ENCODE results near the gene PHYH. TPM values are rescaled to one million over a fixed set of nuclear protein-coding genes. Genes with fewer than 3 reads are reported as not detected.

The PHYH gene
- total and polyA plus RNA-seq, 2 experiments from 2014 or later, result 50.1 to 83.7 TPM

GRCh38 chr10:13272164-13272571 lies 27.7 kb downstream of the PHYH start:
- 54% methylated on average over 12 of the region's 12 CpGs for WGBS (ENCODE audit: low lambda C conversion rate, missing lambda C conversion rate)
- no peak overlapping the region for H2AFZ ChIP-seq
- DNase-seq (ENCODE audit: low spot score), result peak; percentile 76

GRCh38 chr10:13271552-13272163 lies 28.2 kb downstream of the PHYH start:
- TF ChIP-seq EZH2 (IDR thresholded peaks at IDR 0.05; ENCODE audit: borderline replicate concordance), result no peak
- peak; percentile 36 for TF ChIP-seq CTCF (IDR thresholded peaks at IDR 0.05; ENCODE audit: poor library complexity)
- no peak for TF ChIP-seq EZH2phosphoT487 (IDR thresholded peaks at IDR 0.05; ENCODE audit: low read depth, severe bottlenecking, unreplicated experiment)
- Histone ChIP-seq H3K4me1 (ENCODE audit: insufficient read depth) (peaks cover 8% of the 10 kb centered on the region), H3K27ac (peak overlapping the region; percentile 46), H2AFZ (no peak overlapping the region), H3K9me2 (replicated peaks; ENCODE audit: insufficient read depth) (no peaks in the 10 kb centered on the region), H3K9me3 (ENCODE audit: low read depth) (no peaks in the 10 kb centered on the region), H3K4me2 (peak overlapping the region; percentile 46), H3K4me3 (no peak overlapping the region), H3K79me2 (no peaks in the 10 kb centered on the region), H4K20me1 (ENCODE audit: insufficient read depth, poor library complexity, severe bottlenecking) (no peaks in the 10 kb centered on the region), H3K27me3 (no peaks in the 10 kb centered on the region), H3K36me3 (replicated peaks; ENCODE audit: insufficient read depth, low read depth) (no peaks in the 10 kb centered on the region)
- peak; percentile 38 for DNase-seq (ENCODE audit: low spot score)
- 23% methylated on average over 13 of the region's 14 CpGs for WGBS (ENCODE audit: low lambda C conversion rate, missing lambda C conversion rate)

More at GRCh38 chr10:13272164-13272571, 27.7 kb downstream of the PHYH start:
- no peaks in the 10 kb centered on the region for H3K9me3 ChIP-seq (ENCODE audit: low read depth)
- H3K79me2 ChIP-seq, result no peaks in the 10 kb centered on the region
- H3K4me3 ChIP-seq, result no peak overlapping the region
- peaks cover 8% of the 10 kb centered on the region for H3K4me1 ChIP-seq (ENCODE audit: insufficient read depth)
- no peaks in the 10 kb centered on the region for H3K9me2 ChIP-seq (replicated peaks; ENCODE audit: insufficient read depth)
- H3K27ac ChIP-seq, result peak overlapping the region; percentile 46
- H3K27me3 ChIP-seq, result no peaks in the 10 kb centered on the region
- H3K4me2 ChIP-seq, result peak overlapping the region; percentile 46
- H4K20me1 ChIP-seq (ENCODE audit: insufficient read depth, poor library complexity, severe bottlenecking), result no peaks in the 10 kb centered on the region
- no peaks in the 10 kb centered on the region for H3K36me3 ChIP-seq (replicated peaks; ENCODE audit: insufficient read depth, low read depth)
- TF ChIP-seq EZH2phosphoT487 (IDR thresholded peaks at IDR 0.05; ENCODE audit: low read depth, severe bottlenecking, unreplicated experiment) (no peak), EZH2 (IDR thresholded peaks at IDR 0.05; ENCODE audit: borderline replicate concordance) (no peak), CTCF (IDR thresholded peaks at IDR 0.05; ENCODE audit: poor library complexity) (no peak)

GRCh38 chr10:13270877-13271551 lies 28.9 kb downstream of the PHYH start:
- Histone ChIP-seq H3K27ac (peak overlapping the region; percentile 66), H3K27me3 (no peaks in the 10 kb centered on the region), H3K4me3 (no peak overlapping the region), H3K9me3 (ENCODE audit: low read depth) (no peaks in the 10 kb centered on the region), H3K79me2 (no peaks in the 10 kb centered on the region), H3K4me1 (ENCODE audit: insufficient read depth) (peaks cover 8% of the 10 kb centered on the region), H3K4me2 (no peak overlapping the region), H3K9me2 (replicated peaks; ENCODE audit: insufficient read depth) (no peaks in the 10 kb centered on the region), H3K36me3 (replicated peaks; ENCODE audit: insufficient read depth, low read depth) (no peaks in the 10 kb centered on the region), H2AFZ (no peak overlapping the region), H4K20me1 (ENCODE audit: insufficient read depth, poor library complexity, severe bottlenecking) (no peaks in the 10 kb centered on the region)
- DNase-seq (ENCODE audit: low spot score), result peak; percentile 37
- WGBS (ENCODE audit: low lambda C conversion rate, missing lambda C conversion rate), result 86% methylated on average over 9 of the region's 9 CpGs
- TF ChIP-seq EZH2 (IDR thresholded peaks at IDR 0.05; ENCODE audit: borderline replicate concordance), result no peak
- TF ChIP-seq EZH2phosphoT487 (IDR thresholded peaks at IDR 0.05; ENCODE audit: low read depth, severe bottlenecking, unreplicated experiment), result no peak
- TF ChIP-seq CTCF (IDR thresholded peaks at IDR 0.05; ENCODE audit: poor library complexity), result no peak

All from hepatocyte (in vitro differentiated cells).